Fibroblast of the aortic adventitia (primary cell): ENCODE measurements around the gene CDKN2AIP. TPM values are rescaled to one million over a fixed set of nuclear protein-coding genes. Genes with fewer than 3 reads are reported as not detected.
A peak's percentile ranks its signal among the peaks of the same experiment; 100 is the strongest.
"Not testable (repeated sequence)": the region's sequence is repeated elsewhere in the genome, so short reads cannot be mapped to it uniquely, and the experiment has no call there.

Experiments used
- DNase-seq: peaks from one replicate; pipeline ENCODE4 v3.0.0-alpha.2; 2010; ENCODE audit warnings: low read depth
- H3K4me3 ChIP-seq: 2 replicates; pipeline ENCODE4 v1.5.1; 2011; ENCODE audit warnings: low read depth, mild to moderate bottlenecking, control low read depth, low read length, moderate library complexity
- CTCF ChIP-seq: IDR thresholded peaks from 2 replicates; pipeline ENCODE4 v1.5.1; 2011; ENCODE audit warnings: mild to moderate bottlenecking, low read length, control low read depth, inconsistent platforms; ENCODE audit not compliant: insufficient read depth
- total RNA-seq: library from RNA; depleted of rRNA; stranded (reverse); fragments of >200 nt; gene quantifications from 2 replicates; pipeline ENCODE4 v1.2.3, GENCODE V29; 2012; ENCODE audit warnings: low replicate concordance

CDKN2AIP gene
- total RNA-seq, 1 donor, result 18.4 TPM

- DNase-seq, result no peak
- no peak overlapping the region for H3K4me3 ChIP-seq
- TF ChIP-seq CTCF, result no peak
Observed at GRCh38 chr4:183478123-183478522, 33.7 kb downstream of the CDKN2AIP start.

- DNase-seq, result peak; percentile 16
- H3K4me3 ChIP-seq, result no peak overlapping the region
- TF ChIP-seq CTCF, result no peak
Observed at GRCh38 chr4:183478926-183479325, 34.5 kb downstream of the CDKN2AIP start.

GRCh38 chr4:183482515-183483095 lies 38.2 kb downstream of the CDKN2AIP start:
- H3K4me3 ChIP-seq, DNase-seq: not testable (repeated sequence)

- H3K4me3 ChIP-seq, result no peak overlapping the region
- TF ChIP-seq CTCF, result no peak
- DNase-seq, result no peak
Observed at GRCh38 chr4:183483997-183484396, 39.6 kb downstream of the CDKN2AIP start.

- no peak for TF ChIP-seq CTCF
Observed at GRCh38 chr4:183485411-183486160, 41.1 kb downstream of the CDKN2AIP start.

GRCh38 chr4:183492791-183493222 lies 48.4 kb downstream of the CDKN2AIP start:
- TF ChIP-seq CTCF, result no peak
- DNase-seq, result peak; percentile 48
- no peak overlapping the region for H3K4me3 ChIP-seq

More at GRCh38 chr4:183485411-183486160, 41.1 kb downstream of the CDKN2AIP start:
- no peak overlapping the region for H3K4me3 ChIP-seq
- DNase-seq, result no peak

GRCh38 chr4:183493246-183493645 lies 48.8 kb downstream of the CDKN2AIP start:
- no peak overlapping the region for H3K4me3 ChIP-seq
- TF ChIP-seq CTCF, result no peak
- DNase-seq, result no peak
